ENCODE data around the gene EYA2.

The EYA2 gene

GRCh38 chr20:47048054-47048453 lies 153.4 kb downstream of the EYA2 start:
- no peak for DNase-seq

- DNase-seq = no peak
These were observed 155.1 kb downstream of the EYA2 start for GRCh38 chr20:47049771-47050170.

- no peak for DNase-seq
These were observed 156.4 kb downstream of the EYA2 start for GRCh38 chr20:47050996-47051395.

GRCh38 chr20:47051936-47052526 lies 157.4 kb downstream of the EYA2 start:
- no peak for DNase-seq

- no peak for DNase-seq
These were observed 159.9 kb downstream of the EYA2 start for GRCh38 chr20:47054506-47054905.

- no peak for DNase-seq
These were observed 160.3 kb downstream of the EYA2 start for GRCh38 chr20:47054945-47055344.

- DNase-seq = no peak
These were observed 161.2 kb downstream of the EYA2 start for GRCh38 chr20:47055699-47056369.

- no peak for DNase-seq
These were observed 163.0 kb downstream of the EYA2 start for GRCh38 chr20:47057661-47058060.

- no peak for DNase-seq
These were observed 163.6 kb downstream of the EYA2 start for GRCh38 chr20:47058236-47058635.

GRCh38 chr20:47059536-47059935 lies 164.9 kb downstream of the EYA2 start:
- DNase-seq = no peak

- no peak for DNase-seq
These were observed 166.9 kb downstream of the EYA2 start for GRCh38 chr20:47061549-47061948.

GRCh38 chr20:47062226-47062890 lies 167.7 kb downstream of the EYA2 start:
- DNase-seq = no peak

GRCh38 chr20:47063407-47063806 lies 168.8 kb downstream of the EYA2 start:
- no peak for DNase-seq

GRCh38 chr20:47063808-47064207 lies 169.2 kb downstream of the EYA2 start:
- DNase-seq = no peak

GRCh38 chr20:47066484-47067270 lies 172.0 kb downstream of the EYA2 start:
- DNase-seq = no peak

GRCh38 chr20:47067776-47068175 lies 173.1 kb downstream of the EYA2 start:
- no peak for DNase-seq

GRCh38 chr20:47070176-47070575 lies 175.5 kb downstream of the EYA2 start:
- DNase-seq = no peak

- DNase-seq = no peak
These were observed 177.1 kb downstream of the EYA2 start for GRCh38 chr20:47071646-47072185.

GRCh38 chr20:47073766-47074475 lies 179.3 kb downstream of the EYA2 start:
- DNase-seq = no peak

GRCh38 chr20:47075263-47075662 lies 180.6 kb downstream of the EYA2 start:
- DNase-seq = no peak

GRCh38 chr20:47079047-47079446 lies 184.4 kb downstream of the EYA2 start:
- DNase-seq = no peak

- DNase-seq = no peak
These were observed 185.7 kb downstream of the EYA2 start for GRCh38 chr20:47080365-47080764.

- no peak for DNase-seq
These were observed 191.7 kb downstream of the EYA2 start for GRCh38 chr20:47086316-47086715.
